HEK293 (cell line): ENCODE results near the gene PLCG2.

ENCODE experiments used
- BCL11A ChIP-seq: fragments of 450-650 bp; formaldehyde crosslinking; IDR thresholded peaks from 2 replicates; pipeline ENCODE4 v1.5.1; 2016; ENCODE audit warnings: low read depth, missing biosample characterization, missing genetic modification characterization
- CTCF ChIP-seq: fragments of 450-650 bp; formaldehyde crosslinking; IDR thresholded peaks from 2 replicates; pipeline ENCODE4 v1.5.1; 2016; ENCODE audit warnings: missing biosample characterization, missing genetic modification characterization
- PRDM1 ChIP-seq: fragments of 450-650 bp; formaldehyde crosslinking; IDR thresholded peaks from 2 replicates; pipeline ENCODE4; 2016; ENCODE audit warnings: missing biosample characterization, missing genetic modification characterization
- TRIM28 ChIP-seq: IDR thresholded peaks from 2 replicates; pipeline ENCODE4 v1.6.1; 2011; ENCODE audit warnings: low read length, control low read depth, borderline replicate concordance
- TSHZ1 ChIP-seq: fragments of 450-650 bp; formaldehyde crosslinking; IDR thresholded peaks from 2 replicates; pipeline ENCODE4 v1.5.1; 2016; ENCODE audit warnings: missing biosample characterization, missing genetic modification characterization, borderline replicate concordance
- ZNF114 ChIP-seq: fragments of 450-650 bp; formaldehyde crosslinking; IDR thresholded peaks from 2 replicates; pipeline ENCODE4 v1.5.0; 2017; ENCODE audit warnings: missing biosample characterization, missing genetic modification characterization

GRCh38 chr16:81748476-81749198, 30.5 kb upstream of the PLCG2 start:
- no peak for TF ChIP-seq TSHZ1
- TF ChIP-seq PRDM1 (tag by site-specific recombination): no peak
- TF ChIP-seq CTCF (tag by site-specific recombination): peak; percentile 53
- no peak for TF ChIP-seq TRIM28
- no peak for TF ChIP-seq BCL11A
- no peak for TF ChIP-seq ZNF114 (tag by site-specific recombination)
